Measurements from ENCODE around the gene NDUFB2.
"Not testable (repeated sequence)": the region's sequence is repeated elsewhere in the genome, so short reads cannot be mapped to it uniquely, and the experiment has no call there.

The NDUFB2 gene

DNA sequence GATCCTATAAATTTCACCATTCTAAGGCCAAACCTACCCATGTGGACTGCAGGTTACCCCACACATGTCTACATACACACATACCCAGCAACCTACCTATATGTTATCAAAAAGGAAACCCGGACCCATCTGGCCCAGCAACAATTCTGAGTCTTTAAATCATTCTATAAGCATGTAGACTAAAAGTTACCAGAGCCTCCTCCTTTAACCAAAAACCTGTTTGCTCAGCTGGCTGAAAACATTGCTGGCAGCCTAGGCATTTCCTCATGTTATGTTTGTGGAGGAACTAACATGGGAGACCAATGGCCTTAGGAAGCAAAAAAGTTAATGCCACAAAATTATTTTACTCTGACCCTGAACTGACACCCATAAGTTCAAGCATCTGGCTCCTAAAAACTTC lies 29.0 kb upstream of the NDUFB2 start:
- no peak overlapping the region for H2AFZ ChIP-seq (ENCODE audit: low read length)
- no peaks in the 10 kb centered on the region for H3K36me3 ChIP-seq (ENCODE audit: insufficient read depth, low read length)
- TF ChIP-seq EZH2 (IDR thresholded peaks at IDR 0.05; ENCODE audit: borderline replicate concordance, low read length) = no peak
- TF ChIP-seq, protein P1, sequence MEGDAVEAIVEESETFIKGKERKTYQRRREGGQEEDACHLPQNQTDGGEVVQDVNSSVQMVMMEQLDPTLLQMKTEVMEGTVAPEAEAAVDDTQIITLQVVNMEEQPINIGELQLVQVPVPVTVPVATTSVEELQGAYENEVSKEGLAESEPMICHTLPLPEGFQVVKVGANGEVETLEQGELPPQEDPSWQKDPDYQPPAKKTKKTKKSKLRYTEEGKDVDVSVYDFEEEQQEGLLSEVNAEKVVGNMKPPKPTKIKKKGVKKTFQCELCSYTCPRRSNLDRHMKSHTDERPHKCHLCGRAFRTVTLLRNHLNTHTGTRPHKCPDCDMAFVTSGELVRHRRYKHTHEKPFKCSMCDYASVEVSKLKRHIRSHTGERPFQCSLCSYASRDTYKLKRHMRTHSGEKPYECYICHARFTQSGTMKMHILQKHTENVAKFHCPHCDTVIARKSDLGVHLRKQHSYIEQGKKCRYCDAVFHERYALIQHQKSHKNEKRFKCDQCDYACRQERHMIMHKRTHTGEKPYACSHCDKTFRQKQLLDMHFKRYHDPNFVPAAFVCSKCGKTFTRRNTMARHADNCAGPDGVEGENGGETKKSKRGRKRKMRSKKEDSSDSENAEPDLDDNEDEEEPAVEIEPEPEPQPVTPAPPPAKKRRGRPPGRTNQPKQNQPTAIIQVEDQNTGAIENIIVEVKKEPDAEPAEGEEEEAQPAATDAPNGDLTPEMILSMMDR (IDR thresholded peaks at IDR 0.05; ENCODE audit: low read length) = no peak
- peaks cover 8% of the 10 kb centered on the region for H3K4me1 ChIP-seq (ENCODE audit: insufficient read depth, low read length, severe bottlenecking)
- no peaks in the 10 kb centered on the region for H3K27me3 ChIP-seq (ENCODE audit: insufficient read depth, low read length)
- no peaks in the 10 kb centered on the region for H3K9me3 ChIP-seq (ENCODE audit: low read length)
- no peak overlapping the region for H3K27ac ChIP-seq (ENCODE audit: low read depth, low read length, poor library complexity, severe bottlenecking)
- no peaks in the 10 kb centered on the region for H3F3A ChIP-seq (ENCODE audit: insufficient read depth, low read length)
- H3K4me2 ChIP-seq (ENCODE audit: low read length) = no peak overlapping the region
- H3K9me2 ChIP-seq (ENCODE audit: low read depth, low read length) = no peaks in the 10 kb centered on the region
- no peak overlapping the region for H3K4me3 ChIP-seq (ENCODE audit: low read depth, low read length, poor library complexity, severe bottlenecking)
- no peaks in the 10 kb centered on the region for H3K79me2 ChIP-seq (ENCODE audit: insufficient read depth, low read length)
- H4K20me1 ChIP-seq (ENCODE audit: insufficient read depth, low read length) = no peaks in the 10 kb centered on the region
- no peak overlapping the region for H3K9ac ChIP-seq (ENCODE audit: low read length)

DNA sequence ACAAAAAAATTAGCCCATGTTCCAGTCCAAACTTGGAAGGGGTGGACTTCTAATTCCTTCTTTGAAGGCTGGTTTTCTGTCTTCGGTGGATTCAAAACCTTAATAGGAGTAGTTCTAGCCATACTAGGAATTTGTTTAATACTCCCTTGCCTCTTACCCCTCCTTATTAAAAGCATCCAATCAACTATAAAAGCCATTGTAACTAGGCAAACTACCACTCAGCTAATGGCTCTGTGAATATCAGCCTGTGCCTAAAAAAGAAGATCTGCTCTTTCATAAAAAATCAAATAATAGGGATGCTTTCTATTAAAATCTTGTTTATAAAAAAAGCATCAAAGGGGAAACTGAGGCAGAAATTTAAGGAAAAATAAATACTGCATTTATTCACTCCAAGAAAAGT lies 27.9 kb upstream of the NDUFB2 start:
- Histone ChIP-seq H3K4me3 (ENCODE audit: low read depth, low read length, poor library complexity, severe bottlenecking) (no peak overlapping the region), H3K27ac (ENCODE audit: low read depth, low read length, poor library complexity, severe bottlenecking) (no peak overlapping the region), H3K4me1 (ENCODE audit: insufficient read depth, low read length, severe bottlenecking) (peaks cover 13% of the 10 kb centered on the region), H3K36me3 (ENCODE audit: insufficient read depth, low read length) (no peaks in the 10 kb centered on the region), H3K27me3 (ENCODE audit: insufficient read depth, low read length) (no peaks in the 10 kb centered on the region), H4K20me1 (ENCODE audit: insufficient read depth, low read length) (no peaks in the 10 kb centered on the region), H3K9me3 (ENCODE audit: low read length) (no peaks in the 10 kb centered on the region), H3K9me2 (ENCODE audit: low read depth, low read length) (no peaks in the 10 kb centered on the region), H3K79me2 (ENCODE audit: insufficient read depth, low read length) (no peaks in the 10 kb centered on the region), H3F3A (ENCODE audit: insufficient read depth, low read length) (0 out of 2 replicates have a peak, but pooled peaks cover under 1% of the 10 kb centered on the region), H3K9ac (ENCODE audit: low read length) (no peak overlapping the region), H2AFZ (ENCODE audit: low read length) (no peak overlapping the region), H3K4me2 (ENCODE audit: low read length) (no peak overlapping the region)
- no peak for TF ChIP-seq EZH2 (IDR thresholded peaks at IDR 0.05; ENCODE audit: borderline replicate concordance, low read length)
- TF ChIP-seq, protein P1 (IDR thresholded peaks at IDR 0.05; ENCODE audit: low read length) = no peak

DNA sequence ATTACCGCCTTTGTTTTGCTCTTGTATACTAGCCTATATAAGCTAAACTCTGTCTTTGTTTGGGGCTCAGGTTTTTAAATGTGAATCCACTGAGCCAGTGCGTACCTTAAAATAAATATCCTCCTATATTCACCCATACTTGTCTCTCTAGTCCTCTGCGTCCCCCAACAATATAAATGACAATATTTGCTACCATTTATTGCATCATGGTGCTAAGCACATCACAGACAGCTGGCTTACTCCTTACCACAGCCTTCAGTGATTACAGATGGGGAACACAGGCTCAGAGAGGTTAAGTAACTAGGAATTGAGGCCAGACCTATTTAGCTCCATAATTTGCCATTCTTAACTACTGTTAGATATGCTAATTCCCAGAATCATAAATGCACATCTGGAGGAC lies 27.2 kb upstream of the NDUFB2 start:
- Histone ChIP-seq H3K79me2 (ENCODE audit: insufficient read depth, low read length) (no peaks in the 10 kb centered on the region), H3K9me2 (ENCODE audit: low read depth, low read length) (no peaks in the 10 kb centered on the region), H3K36me3 (ENCODE audit: insufficient read depth, low read length) (no peaks in the 10 kb centered on the region), H4K20me1 (ENCODE audit: insufficient read depth, low read length) (no peaks in the 10 kb centered on the region), H3K9me3 (ENCODE audit: low read length) (no peaks in the 10 kb centered on the region), H3K4me3 (ENCODE audit: low read depth, low read length, poor library complexity, severe bottlenecking) (no peak overlapping the region), H3K9ac (ENCODE audit: low read length) (no peak overlapping the region), H2AFZ (ENCODE audit: low read length) (no peak overlapping the region), H3K27me3 (ENCODE audit: insufficient read depth, low read length) (no peaks in the 10 kb centered on the region), H3K4me2 (ENCODE audit: low read length) (no peak overlapping the region), H3F3A (ENCODE audit: insufficient read depth, low read length) (peaks cover 8% of the 10 kb centered on the region; the same call in 1 of the 2 replicates), H3K4me1 (ENCODE audit: insufficient read depth, low read length, severe bottlenecking) (peaks cover 20% of the 10 kb centered on the region), H3K27ac (ENCODE audit: low read depth, low read length, poor library complexity, severe bottlenecking) (no peak overlapping the region)
- TF ChIP-seq EZH2 (IDR thresholded peaks at IDR 0.05; ENCODE audit: borderline replicate concordance, low read length) = no peak
- TF ChIP-seq, protein P1 (IDR thresholded peaks at IDR 0.05; ENCODE audit: low read length) = no peak

DNA sequence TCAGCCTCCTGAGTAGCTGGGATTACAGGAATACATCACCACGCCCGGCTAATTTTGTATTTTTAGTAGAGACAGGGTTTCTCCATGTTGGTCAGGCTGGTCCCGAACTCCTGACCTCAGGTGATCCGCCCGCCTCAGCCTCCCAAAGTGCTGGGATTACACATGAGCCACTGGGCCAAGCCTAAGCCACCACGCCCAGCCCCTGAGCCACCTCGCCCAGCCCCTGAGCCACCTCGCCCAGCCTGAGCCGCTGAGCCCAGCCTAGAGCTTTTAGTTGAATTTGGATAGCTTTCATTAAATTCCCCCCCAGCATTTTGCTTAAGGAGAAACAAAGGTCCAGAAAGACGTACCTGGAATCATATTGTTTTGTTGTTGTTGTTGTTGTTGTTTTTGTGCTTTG lies 26.6 kb upstream of the NDUFB2 start:
- not testable (repeated sequence) for H3K9me3 ChIP-seq (ENCODE audit: low read length); H3K27me3 ChIP-seq (ENCODE audit: insufficient read depth, low read length); H3K4me2 ChIP-seq (ENCODE audit: low read length); H2AFZ ChIP-seq (ENCODE audit: low read length); H3K4me3 ChIP-seq (ENCODE audit: low read depth, low read length, poor library complexity, severe bottlenecking); H3K79me2 ChIP-seq (ENCODE audit: insufficient read depth, low read length); H4K20me1 ChIP-seq (ENCODE audit: insufficient read depth, low read length); H3K36me3 ChIP-seq (ENCODE audit: insufficient read depth, low read length); H3K9me2 ChIP-seq (ENCODE audit: low read depth, low read length); H3K27ac ChIP-seq (ENCODE audit: low read depth, low read length, poor library complexity, severe bottlenecking); H3K9ac ChIP-seq (ENCODE audit: low read length)
- Histone ChIP-seq H3F3A (ENCODE audit: insufficient read depth, low read length) (peaks cover 13% of the 10 kb centered on the region; the same call in 1 of the 2 replicates), H3K4me1 (ENCODE audit: insufficient read depth, low read length, severe bottlenecking) (peaks cover 25% of the 10 kb centered on the region)

Measured in OCI-LY1 (cell line).